B cell (primary cell): ENCODE results near the gene MAP1LC3B2.

ENCODE experiments used
- CTCF ChIP-seq: fragments of 200-600 bp; IDR thresholded peaks from one replicate; pipeline ENCODE4 v1.8.0; 2022; ENCODE audit warnings: antibody characterized with exemption, mild to moderate bottlenecking
- EZH2 ChIP-seq: IDR thresholded peaks from 2 replicates; pipeline ENCODE4 v1.6.1; 2012; ENCODE audit warnings: borderline replicate concordance, low read depth, mild to moderate bottlenecking, moderate library complexity, low read length; ENCODE audit not compliant: insufficient read depth, poor library complexity, severe bottlenecking

- TF ChIP-seq CTCF (no peak), EZH2 (no peak)
Measured at GRCh38 chr12:116582610-116583009, 23.4 kb downstream of the MAP1LC3B2 start.
